Measurements from ENCODE around the gene PLK2.

PLK2 gene

GRCh38 chr5:58477760-58478376 is 18.0 kb upstream of the PLK2 start:
- DNase-seq: no peak

GRCh38 chr5:58475404-58475803 is 15.5 kb upstream of the PLK2 start:
- DNase-seq: no peak

- no peak for DNase-seq
Observed at GRCh38 chr5:58469896-58470295, 10.0 kb upstream of the PLK2 start.

GRCh38 chr5:58466939-58467338 is 7.1 kb upstream of the PLK2 start:
- peak; percentile 51 for DNase-seq

GRCh38 chr5:58462623-58463230 is 2.8 kb upstream of the PLK2 start:
- peak; percentile 49 for DNase-seq

- no peak for DNase-seq
Observed at GRCh38 chr5:58462154-58462553, 2.3 kb upstream of the PLK2 start.

- DNase-seq: peak; percentile 89
Observed at GRCh38 chr5:58460732-58461286, 923 bp upstream of the PLK2 start.

GRCh38 chr5:58459146-58460001 is 512 bp downstream of the PLK2 start:
- DNase-seq: peak; percentile 0

GRCh38 chr5:58458743-58459145 is 1.1 kb downstream of the PLK2 start:
- no peak for DNase-seq

GRCh38 chr5:58458141-58458742 is 1.6 kb downstream of the PLK2 start:
- DNase-seq: no peak

GRCh38 chr5:58457050-58457449 is 2.8 kb downstream of the PLK2 start:
- no peak for DNase-seq

GRCh38 chr5:58456486-58456885 is 3.4 kb downstream of the PLK2 start:
- no peak for DNase-seq

GRCh38 chr5:58456026-58456425 is 3.9 kb downstream of the PLK2 start:
- no peak for DNase-seq

- no peak for DNase-seq
Observed at GRCh38 chr5:58455480-58455879, 4.4 kb downstream of the PLK2 start.

GRCh38 chr5:58455066-58455465 is 4.8 kb downstream of the PLK2 start:
- DNase-seq: no peak

GRCh38 chr5:58454025-58454424 is 5.9 kb downstream of the PLK2 start:
- DNase-seq: no peak

GRCh38 chr5:58453306-58453705 is 6.6 kb downstream of the PLK2 start:
- no peak for DNase-seq

GRCh38 chr5:58452566-58453258 is 7.2 kb downstream of the PLK2 start:
- DNase-seq: no peak

- no peak for DNase-seq
Observed at GRCh38 chr5:58451732-58452565, 7.9 kb downstream of the PLK2 start.

- no peak for DNase-seq
Observed at GRCh38 chr5:58450811-58451629, 8.9 kb downstream of the PLK2 start.

- DNase-seq: no peak
Observed at GRCh38 chr5:58450018-58450417, 9.9 kb downstream of the PLK2 start.

All from activated CD4-positive, alpha-beta T cell treated with anti-CD3 and anti-CD28 coated beads, Interleukin-2, Interleukin-6, amounts not matched to agents 100 ng/mL and 50 ng/mL, durations not matched to agents 16 hours and 8 hours (primary cell).